Body of pancreas (tissue), 4 donors: ENCODE data around the gene STXBP3.

Experiments used
- CTCF ChIP-seq, 7 experiments: fragments of 450-650 bp in 4 of 7; fragments of 200-600 bp in 3 of 7; sonication (generic) in 3 of 7; IDR thresholded peaks; one replicate each; pipeline ENCODE4 v1.5.1; 2016 to 2019; ENCODE audit warnings: antibody characterized with exemption in 7 of 7
- POLR2A ChIP-seq, 3 donors: fragments of 450-650 bp; IDR thresholded peaks; one replicate each; pipeline ENCODE4 v1.6.1; 2016; ENCODE audit warnings: antibody characterized with exemption in 3 of 3, mild to moderate bottlenecking in 2 of 3

DNA sequence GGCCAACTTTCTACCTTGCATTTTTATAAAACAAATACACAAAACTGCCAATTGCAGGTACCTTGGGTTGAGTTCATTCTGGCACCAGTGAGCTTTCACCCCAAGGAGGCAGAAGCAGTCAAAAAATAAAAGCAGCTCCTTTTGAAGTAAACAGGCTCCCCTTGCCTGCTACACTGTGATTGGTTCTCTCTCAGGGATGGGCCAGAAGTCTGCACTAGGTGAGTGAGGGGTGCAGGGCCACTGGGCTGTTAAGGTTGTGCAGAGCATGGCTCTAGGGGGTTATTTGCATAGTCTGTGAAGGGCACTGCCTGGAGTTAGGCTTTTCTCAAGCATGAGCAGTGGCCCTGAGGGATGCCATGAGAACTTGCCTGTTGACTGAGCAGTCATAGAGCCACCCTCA, 71.3 kb downstream of the STXBP3 start:
- TF ChIP-seq CTCF (IDR thresholded peaks at IDR 0.05) (no peak), POLR2A (IDR thresholded peaks at IDR 0.05) (no peak)
